HG03342 (cell line): ENCODE data around the gene PTMA.
"Not testable (repeated sequence)": the region's sequence is repeated elsewhere in the genome, so short reads cannot be mapped to it uniquely, and the experiment has no call there.

Experiments
- ATAC-seq: cut with Tn5 transposase; IDR thresholded peaks from one replicate; pipeline ENCODE4 v1.9.1; 2021; ENCODE audit warnings: mild to moderate bottlenecking, moderate library complexity; ENCODE audit not compliant: unreplicated experiment

PTMA gene

GRCh38 chr2:231714639-231715498, 6.5 kb downstream of the PTMA start:
- ATAC-seq = no peak

DNA sequence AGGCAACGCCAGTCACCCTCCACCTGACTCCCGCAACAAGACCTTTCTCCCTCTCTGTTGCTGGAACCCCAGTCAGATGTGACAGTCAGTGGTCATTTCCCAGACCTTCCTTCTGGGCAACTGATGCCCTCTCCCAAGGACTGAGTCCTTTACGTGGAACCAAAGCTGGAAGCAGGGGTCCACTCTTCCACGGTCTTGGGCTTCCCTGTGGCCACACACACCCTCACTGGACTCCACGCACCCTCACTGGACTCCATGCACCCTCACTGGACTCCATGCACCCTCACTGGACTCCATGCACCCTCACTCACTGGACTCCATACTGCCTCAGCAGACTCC, 7.1 kb downstream of the PTMA start:
- no peak for ATAC-seq

DNA sequence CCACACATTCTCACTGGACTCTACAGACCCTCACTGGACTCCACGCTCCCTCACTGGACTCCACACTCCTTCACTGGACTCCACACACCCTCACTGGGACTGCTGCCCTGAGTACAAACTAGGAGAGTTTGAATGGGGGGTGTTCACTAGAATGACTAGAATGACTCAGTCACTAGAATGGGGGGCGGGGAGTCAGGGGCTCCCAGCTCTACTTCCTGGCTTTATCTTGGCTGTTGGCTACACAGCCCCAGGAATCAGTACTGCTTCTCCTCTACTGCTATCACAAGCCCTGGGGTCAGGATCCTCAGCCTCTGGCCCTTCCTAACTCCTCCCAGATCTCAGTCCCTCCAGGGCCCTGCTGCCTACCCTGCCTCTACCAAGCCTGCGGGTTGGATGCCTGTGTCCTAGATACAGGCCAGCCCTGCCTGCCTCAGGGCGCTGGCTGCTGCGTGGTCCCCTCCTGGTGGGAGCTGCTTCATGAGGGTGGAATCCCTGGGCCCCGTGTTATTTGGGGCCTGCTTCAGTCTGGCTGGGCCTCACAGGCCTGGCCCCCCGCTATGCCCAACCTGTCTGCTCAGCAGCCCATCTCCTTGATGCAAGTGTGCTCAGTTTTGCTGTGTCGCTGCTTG, 7.8 kb downstream of the PTMA start:
- no peak for ATAC-seq

DNA sequence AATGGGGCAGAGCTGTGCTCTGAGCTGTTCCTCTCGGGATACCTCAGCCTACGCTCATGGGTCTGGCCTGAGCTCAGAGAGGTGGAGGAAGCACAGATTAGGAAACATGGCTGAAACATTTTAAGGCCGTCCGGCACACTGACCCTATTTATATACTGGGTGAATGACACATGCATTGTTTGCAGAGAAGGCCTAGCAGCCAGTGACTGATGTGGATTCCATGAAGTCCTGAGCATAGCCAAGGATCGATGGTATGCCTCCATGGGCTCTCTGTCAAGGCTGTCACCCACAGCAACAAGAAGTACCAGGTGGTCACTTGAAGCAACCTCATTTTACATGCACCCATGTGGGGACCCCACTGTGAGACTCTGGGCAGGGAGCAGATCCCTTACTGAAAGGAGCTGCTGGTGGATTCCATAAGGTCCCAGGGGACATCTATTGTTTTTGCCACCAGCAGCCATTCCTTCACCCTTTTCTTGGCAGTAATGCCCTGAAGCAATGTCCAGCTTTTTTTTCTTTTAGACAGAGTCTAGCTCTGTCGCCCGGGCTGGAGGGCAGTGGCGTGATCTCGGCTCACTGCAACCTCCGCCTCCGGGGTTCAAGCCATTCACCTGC, 8.4 kb downstream of the PTMA start:
- ATAC-seq = no peak

DNA sequence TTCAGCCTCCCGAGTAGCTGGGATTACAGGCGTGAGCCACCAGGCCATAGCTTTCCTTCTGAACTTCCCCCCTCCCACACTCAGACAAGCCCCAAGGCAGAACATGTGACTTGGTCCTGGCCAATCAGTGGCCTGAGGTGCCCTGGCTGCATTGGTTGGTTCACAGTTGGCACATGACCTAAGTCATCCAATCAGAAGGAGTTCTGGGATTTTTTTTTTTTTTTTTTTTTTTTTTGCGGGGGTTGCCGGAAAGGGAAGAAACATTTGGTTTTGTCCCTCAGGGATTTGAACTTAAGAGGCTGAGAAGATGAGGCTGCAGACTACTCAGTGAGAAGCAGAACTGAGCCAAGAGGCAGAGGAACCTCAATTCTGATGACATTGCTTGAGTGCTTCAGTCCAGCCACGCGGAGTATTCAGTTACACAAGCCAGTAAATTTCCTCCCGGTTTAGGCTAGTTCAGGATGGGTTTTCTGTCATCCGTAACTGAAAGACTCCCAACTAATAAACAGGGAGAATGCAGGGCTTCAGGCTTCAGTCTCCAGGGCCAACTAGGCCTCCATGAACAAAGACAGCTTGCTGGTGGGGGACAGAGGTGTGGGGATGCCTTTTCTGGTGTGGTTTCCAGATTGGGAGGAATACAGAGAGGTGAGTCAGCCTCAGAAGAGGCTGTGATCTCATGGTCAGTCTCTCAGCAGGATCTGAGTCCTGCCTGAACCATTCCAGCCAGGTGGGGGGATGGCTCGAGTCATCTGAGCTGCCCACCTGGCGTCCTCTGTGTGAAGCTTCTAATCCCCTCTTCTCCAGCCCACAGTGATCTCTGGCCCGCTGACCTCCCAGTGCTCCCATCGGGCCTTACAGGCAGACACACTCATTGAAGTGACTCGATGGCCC, 9.2 kb downstream of the PTMA start:
- ATAC-seq = peak; percentile 45

- no peak for ATAC-seq
Measured at GRCh38 chr2:231718799-231719198, 10.5 kb downstream of the PTMA start.

DNA sequence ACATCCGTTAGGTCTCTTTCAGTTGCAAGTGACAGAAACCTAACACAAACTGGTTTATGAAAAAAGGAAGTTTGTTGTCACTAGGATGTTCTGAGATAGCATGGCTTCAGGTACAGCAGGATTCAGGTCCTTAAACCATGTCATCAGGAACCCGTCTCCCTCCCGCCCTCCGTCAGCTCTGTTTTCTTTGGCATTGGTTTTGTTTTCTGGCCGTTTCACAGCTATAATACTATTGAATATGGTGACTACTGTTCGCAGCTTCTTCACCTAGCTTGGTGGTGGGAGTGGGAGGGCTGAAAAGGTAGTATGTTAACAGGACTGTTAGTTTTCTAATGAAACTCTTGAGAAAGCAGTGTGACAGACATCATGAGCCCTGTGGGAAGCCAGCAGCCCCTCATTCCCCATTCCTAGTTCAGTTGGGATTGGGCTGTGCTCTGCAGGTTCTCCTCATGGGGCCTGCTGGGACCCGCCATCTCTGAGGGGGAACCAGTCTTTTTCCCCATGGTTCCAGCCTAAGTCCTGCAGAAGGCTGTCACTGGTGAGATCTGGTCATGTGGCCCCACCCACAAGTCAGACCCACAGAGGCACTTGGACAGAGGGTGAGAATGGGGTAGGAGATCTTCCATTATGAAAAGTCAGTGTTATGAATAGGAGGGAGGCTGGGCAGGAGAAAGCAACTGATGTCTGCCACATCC, 12.1 kb downstream of the PTMA start:
- peak; percentile 4 for ATAC-seq

DNA sequence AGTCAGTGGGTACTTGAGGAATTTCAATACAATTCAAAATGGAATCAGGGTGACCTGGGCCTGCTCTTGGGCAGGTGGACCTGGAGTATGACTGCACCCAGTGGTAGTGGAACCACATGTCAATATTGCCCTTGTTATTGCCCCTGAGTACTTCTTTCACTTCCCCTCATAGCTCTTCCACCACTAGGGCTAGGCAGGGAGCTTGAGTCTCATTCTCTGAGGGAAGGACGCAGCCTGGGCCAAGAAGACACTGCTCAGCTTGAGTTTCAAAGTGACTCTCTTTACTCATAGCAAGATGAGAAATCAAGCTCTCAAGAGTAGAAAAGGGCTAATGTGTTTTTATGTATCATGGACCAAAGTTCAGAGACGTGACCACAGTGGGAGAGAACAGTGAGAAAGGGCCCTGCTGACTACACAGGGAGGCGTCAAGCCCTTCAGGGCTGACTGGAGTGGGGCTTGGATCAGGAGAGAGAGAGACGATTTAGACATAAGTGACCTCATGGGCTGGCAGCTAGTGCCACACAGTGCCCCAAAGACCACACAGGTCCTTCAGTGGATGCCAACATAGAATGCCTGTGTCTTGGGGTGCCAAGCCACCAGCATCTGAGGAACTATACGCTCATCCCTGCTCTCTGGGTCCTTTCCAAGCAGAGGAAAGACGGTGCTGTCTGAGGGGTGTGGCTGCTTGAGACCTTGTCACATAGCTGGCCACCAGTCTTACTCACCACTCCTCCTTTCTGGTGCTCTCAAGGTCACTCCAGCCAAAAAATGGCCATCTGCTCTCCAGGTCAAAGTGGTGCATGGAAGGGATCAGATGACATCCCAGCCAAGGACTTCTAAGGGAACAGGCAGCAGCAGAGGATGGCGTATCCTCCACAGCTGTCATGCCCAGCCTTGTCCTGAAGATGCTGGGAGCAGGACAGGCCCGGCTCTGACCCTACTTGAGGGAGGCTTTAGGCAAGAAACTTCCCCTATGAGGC, 13.0 kb downstream of the PTMA start:
- peak; percentile 68 for ATAC-seq

- no peak for ATAC-seq
Measured at GRCh38 chr2:231722721-231723307, 14.5 kb downstream of the PTMA start.

DNA sequence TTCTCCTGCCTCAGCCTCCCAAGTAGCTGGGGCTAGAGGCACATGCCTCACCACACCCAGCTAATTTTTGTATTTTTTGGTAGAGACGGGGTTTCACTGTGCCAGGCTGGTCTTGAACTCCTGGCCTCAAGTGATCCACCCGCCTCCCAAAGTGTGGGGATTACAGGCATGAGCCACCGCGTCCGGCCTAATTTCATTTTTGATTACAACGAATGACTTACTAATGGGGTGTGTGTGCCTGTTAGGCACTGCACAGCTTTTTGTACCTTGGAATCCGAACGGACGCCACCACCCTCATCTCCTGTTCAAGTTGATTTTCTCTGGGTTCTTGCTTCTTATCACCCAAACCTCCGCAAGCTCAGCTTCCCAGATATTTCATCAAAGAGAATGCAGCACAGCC, 17.2 kb downstream of the PTMA start:
- no peak for ATAC-seq

GRCh38 chr2:231726276-231726675, 18.0 kb downstream of the PTMA start:
- ATAC-seq = no peak

DNA sequence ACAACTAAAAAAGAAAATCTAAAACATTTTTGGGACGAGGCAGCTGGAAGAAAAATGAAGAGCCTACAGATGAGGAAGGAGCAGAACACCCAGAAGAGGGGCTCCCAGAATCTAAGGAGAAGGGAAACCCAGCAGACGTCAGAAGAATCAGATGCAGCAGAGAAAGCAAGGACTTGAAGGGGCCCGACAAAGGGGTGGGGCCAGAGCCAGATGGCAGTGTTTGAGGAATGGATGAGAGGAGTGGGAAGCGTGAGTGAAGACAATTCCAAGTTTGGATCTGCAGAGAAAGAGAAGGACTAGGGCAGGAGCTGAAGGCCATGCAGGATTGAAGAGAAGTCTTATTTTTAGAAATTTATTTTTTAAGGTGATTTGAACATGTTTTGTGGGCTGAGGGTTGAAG, 19.3 kb downstream of the PTMA start:
- ATAC-seq = no peak

DNA sequence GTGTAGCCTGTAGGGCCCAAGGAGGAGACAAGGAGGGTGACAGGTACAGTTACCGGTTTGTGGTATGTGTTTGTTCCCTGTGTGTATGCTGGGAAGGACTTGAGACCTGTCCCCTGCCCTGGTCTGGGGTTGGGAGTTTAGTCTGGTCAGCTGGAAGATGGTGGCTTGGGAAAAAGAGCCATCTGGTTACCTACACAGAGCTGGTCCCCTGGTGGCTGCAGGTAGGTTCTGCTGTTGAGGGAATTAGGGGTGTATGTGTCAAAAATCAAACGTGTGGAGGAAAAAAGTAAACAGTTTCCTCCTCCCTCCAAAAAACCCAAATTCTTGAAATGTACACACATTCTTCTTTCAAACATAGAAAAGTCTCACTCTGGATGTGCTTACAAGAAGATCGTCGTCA, 24.3 kb downstream of the PTMA start:
- no peak for ATAC-seq

- no peak for ATAC-seq
Measured at GRCh38 chr2:231737761-231738160, 29.4 kb downstream of the PTMA start.

- ATAC-seq = no peak
Measured at GRCh38 chr2:231743376-231744116, 35.2 kb downstream of the PTMA start.

DNA sequence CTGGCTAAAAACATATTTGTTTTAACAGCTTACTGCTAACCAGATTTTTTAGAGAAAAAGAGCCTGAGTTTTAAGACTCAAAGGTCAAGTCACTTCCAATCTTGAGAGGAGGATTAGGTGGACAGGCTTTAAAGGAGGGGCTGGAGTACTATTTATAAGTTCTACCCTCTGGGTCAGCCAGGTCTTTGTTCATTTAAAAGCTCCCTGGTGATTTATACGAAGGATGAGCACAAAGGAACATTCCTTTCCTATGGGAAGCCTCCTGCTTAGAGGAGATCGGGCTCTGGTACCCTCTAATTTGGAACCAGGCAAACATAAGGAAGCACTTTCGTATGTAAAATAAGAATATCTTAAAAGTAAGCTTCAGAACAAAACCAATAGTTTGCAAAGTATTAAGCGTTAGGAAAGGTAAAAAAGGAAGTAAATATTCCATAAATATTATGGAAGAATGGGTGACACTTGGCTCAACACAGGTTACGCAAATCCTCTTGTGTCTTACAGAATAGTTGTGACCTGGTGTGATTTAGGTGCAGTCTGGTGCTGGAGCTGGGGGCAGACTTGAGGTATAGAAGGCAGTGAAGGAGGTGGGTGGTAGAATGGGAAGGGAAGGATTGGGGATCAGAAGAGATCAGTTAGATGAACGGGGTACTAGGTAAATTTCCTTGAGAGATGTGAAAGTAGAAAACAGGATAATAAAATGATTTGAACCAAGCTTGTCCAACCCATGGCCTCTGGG, 37.1 kb downstream of the PTMA start:
- ATAC-seq = no peak

- not testable (repeated sequence) for ATAC-seq
Measured at GRCh38 chr2:231748153-231748896, 40.0 kb downstream of the PTMA start.
